Thoracic aorta (tissue), 2 donors: ENCODE data around the gene TSPAN4. TPM values are rescaled to one million over a fixed set of nuclear protein-coding genes. Genes with fewer than 3 reads are reported as not detected.

ENCODE experiments used
- ATAC-seq: fragments of 150-250 bp; one replicate; pipeline ENCODE4 v1.8.0; 2017; ENCODE audit warnings: low read depth; ENCODE audit not compliant: insufficient number of reproducible peaks, low FRiP score
- DNase-seq: peaks from one replicate; pipeline ENCODE4 v3.0.0-alpha.2; 2020; ENCODE audit warnings: low spot score
- H3K27ac ChIP-seq, 2 donors: fragments of 200-600 bp; sonication (generic); 1 replicate in 1 of 2; 2 replicates in 1 of 2; pipeline ENCODE4 v1.5.1; 2016; ENCODE audit warnings: mild to moderate bottlenecking in 2 of 2, moderate library complexity in 2 of 2
- H3K27me3 ChIP-seq: fragments of 200-600 bp; sonication (generic); replicated peaks from 2 replicates; pipeline ENCODE4 v1.6.0; 2016; ENCODE audit warnings: mild to moderate bottlenecking; ENCODE audit not compliant: insufficient read depth
- H3K36me3 ChIP-seq: fragments of 200-600 bp; sonication (generic); one replicate; pipeline ENCODE4 v1.5.1; 2016
- H3K4me1 ChIP-seq, 2 donors: fragments of 200-600 bp; sonication (generic); 1 replicate in 1 of 2; 2 replicates in 1 of 2; pipeline versions ENCODE4 v1.5.1 to v1.6.0; 2016; ENCODE audit warnings: low read depth in 2 of 2, mild to moderate bottlenecking in 1 of 2; ENCODE audit not compliant: control insufficient read depth in 1 of 2
- H3K4me3 ChIP-seq: fragments of 200-600 bp; sonication (generic); 2 replicates; pipeline ENCODE4 v1.5.1; 2016; ENCODE audit warnings: mild to moderate bottlenecking
- H3K9me3 ChIP-seq: fragments of 200-600 bp; sonication (generic); 2 replicates; pipeline ENCODE4 v1.5.1; 2016
- total RNA-seq, 2 donors: library from RNA; depleted of rRNA; stranded (reverse); fragments of >200 nt; gene quantifications; one replicate each; pipeline versions ENCODE4 v1.1.0 to v1.2.3, GENCODE V29; 2016
- TF ChIP-seq, protein P1 (sequence below): fragments of 200-600 bp; sonication (generic); IDR thresholded peaks from one replicate; pipeline ENCODE4 v1.5.1; 2019; ENCODE audit warnings: antibody characterized with exemption

The TSPAN4 gene
- 100 to 1,000 TPM in 1 of 2 donors, 10 to 100 TPM in 1; 55.5 to 107 TPM for total RNA-seq

- Histone ChIP-seq H3K4me1 (peaks cover 31 to 54% of the 10 kb centered on the region in 2 donors), H3K27ac (peak within 1 kb of the TSS; percentile 88 to 97), H3K4me3 (peak within 1 kb of the TSS; percentile 95), H3K9me3 (no peaks in the 10 kb centered on the region), H3K27me3 (no peaks in the 10 kb centered on the region), H3K36me3 (peaks cover 22% of the 10 kb centered on the region)
- TF ChIP-seq, protein P1, sequence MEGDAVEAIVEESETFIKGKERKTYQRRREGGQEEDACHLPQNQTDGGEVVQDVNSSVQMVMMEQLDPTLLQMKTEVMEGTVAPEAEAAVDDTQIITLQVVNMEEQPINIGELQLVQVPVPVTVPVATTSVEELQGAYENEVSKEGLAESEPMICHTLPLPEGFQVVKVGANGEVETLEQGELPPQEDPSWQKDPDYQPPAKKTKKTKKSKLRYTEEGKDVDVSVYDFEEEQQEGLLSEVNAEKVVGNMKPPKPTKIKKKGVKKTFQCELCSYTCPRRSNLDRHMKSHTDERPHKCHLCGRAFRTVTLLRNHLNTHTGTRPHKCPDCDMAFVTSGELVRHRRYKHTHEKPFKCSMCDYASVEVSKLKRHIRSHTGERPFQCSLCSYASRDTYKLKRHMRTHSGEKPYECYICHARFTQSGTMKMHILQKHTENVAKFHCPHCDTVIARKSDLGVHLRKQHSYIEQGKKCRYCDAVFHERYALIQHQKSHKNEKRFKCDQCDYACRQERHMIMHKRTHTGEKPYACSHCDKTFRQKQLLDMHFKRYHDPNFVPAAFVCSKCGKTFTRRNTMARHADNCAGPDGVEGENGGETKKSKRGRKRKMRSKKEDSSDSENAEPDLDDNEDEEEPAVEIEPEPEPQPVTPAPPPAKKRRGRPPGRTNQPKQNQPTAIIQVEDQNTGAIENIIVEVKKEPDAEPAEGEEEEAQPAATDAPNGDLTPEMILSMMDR, result no peak
- peak; percentile 60 for DNase-seq
- ATAC-seq, result peak; percentile 41
Observed at GRCh38 chr11:842370-843002, at the start of gene TSPAN4, which contains the start of gene POLR2L. Gene TSPAN4 (plus strand): TSS chr11:842852. CDS start chr11:850305, 7,453 bp downstream. Gene POLR2L (minus strand): TSS chr11:842529. CDS start chr11:842508, 21 bp downstream.

- TF ChIP-seq, protein P1, result no peak
- Histone ChIP-seq H3K9me3 (no peaks in the 10 kb centered on the region), H3K4me1 (peaks cover 10 to 23% of the 10 kb centered on the region in 2 donors), H3K27ac (no peak overlapping the region), H3K27me3 (peaks cover 8% of the 10 kb centered on the region), H3K4me3 (no peak overlapping the region), H3K36me3 (no peaks in the 10 kb centered on the region)
- ATAC-seq, result no peak
- DNase-seq, result no peak
Observed at GRCh38 chr11:792873-793272, 49.8 kb upstream of the TSPAN4 start.

DNA sequence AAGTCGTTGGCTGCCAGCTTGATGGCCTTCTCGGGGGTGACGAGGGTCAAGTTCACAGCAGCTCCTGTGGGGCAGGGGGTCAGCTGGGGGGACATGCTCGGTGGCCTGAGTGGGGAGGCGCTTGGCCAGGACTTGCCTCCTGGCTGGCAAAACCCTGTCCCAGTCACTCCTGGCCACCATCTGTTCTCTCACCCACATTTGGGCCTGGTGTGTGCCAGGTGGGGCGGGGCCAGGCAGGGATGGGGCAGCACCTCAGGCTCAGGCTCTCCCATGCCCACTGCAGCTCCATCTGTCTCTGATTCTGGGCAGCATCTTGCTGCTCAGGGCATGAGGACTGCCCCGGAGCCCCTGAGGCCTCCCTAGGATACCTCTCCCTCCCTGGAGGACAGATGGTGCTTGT lies 49.1 kb upstream of the TSPAN4 start:
- ATAC-seq, result no peak
- TF ChIP-seq, protein P1, result no peak
- Histone ChIP-seq H3K36me3 (no peaks in the 10 kb centered on the region), H3K4me1 (peaks cover 10 to 27% of the 10 kb centered on the region in 2 donors), H3K4me3 (no peak overlapping the region), H3K9me3 (no peaks in the 10 kb centered on the region), H3K27ac (no peak overlapping the region), H3K27me3 (peaks cover 8% of the 10 kb centered on the region)
- DNase-seq, result no peak

- Histone ChIP-seq H3K4me1 (peaks cover 10 to 27% of the 10 kb centered on the region in 2 donors), H3K36me3 (no peaks in the 10 kb centered on the region), H3K9me3 (no peaks in the 10 kb centered on the region), H3K27ac (no peak overlapping the region), H3K4me3 (no peak overlapping the region), H3K27me3 (peaks cover 2% of the 10 kb centered on the region)
- DNase-seq, result no peak
- ATAC-seq, result no peak
- TF ChIP-seq, protein P1, result no peak
Observed at GRCh38 chr11:794013-794765, 48.5 kb upstream of the TSPAN4 start.
